ENCODE data around the gene SFTPD. TPM values are rescaled to one million over a fixed set of nuclear protein-coding genes. Genes with fewer than 3 reads are reported as not detected.
"Not testable (repeated sequence)": the region's sequence is repeated elsewhere in the genome, so short reads cannot be mapped to it uniquely, and the experiment has no call there.

SFTPD gene
- total and polyA plus RNA-seq, 9 donors, result 0.91 to 2.7 (median 1.2) TPM

DNA sequence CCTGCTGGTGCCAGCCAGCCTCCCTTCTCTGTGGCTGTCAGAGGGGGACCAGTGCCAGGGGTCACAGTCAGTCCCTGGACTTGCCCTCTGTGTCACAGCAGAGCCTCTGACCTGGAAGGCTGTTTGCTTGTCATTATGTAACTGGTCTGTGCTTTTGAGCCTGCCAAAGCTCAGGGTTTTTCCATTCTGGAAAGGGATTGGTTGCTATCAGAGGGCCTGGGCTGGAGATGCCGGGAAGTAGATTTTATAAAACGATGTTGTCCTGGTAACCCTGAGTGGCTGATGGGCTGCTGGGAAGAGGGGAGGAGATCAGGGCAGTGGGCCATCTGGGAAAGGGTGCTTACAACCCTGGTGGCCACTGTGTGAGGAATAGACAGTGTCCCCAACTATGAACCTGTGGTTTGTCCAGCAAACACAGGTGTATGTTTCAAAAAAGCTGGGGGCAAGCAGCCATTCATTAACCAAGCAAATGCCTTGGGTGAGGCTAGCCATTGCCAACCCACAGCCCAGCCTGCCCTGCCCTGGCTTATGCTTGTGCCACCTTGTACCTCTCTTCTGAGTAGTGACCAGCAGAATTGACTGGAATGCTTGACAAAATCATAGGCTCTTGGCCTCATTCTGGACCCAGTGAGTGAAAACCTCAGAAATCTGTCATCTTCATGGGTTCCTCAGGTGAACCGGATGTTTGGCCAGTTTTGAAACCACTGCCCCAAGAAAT, 21.6 kb downstream of the SFTPD start:
- H3K36me3 ChIP-seq (ENCODE audit: control insufficient read depth, insufficient read depth, low read length), result peaks cover 8% of the 10 kb centered on the region
- peaks cover 7% of the 10 kb centered on the region for H3K27me3 ChIP-seq (ENCODE audit: control insufficient read depth, insufficient read depth, low read length)
- no peak for DNase-seq
- 96% methylated on average over 3 of the region's 3 CpGs for WGBS (ENCODE audit: insufficient coverage)
- peaks cover 3% of the 10 kb centered on the region for H3K4me1 ChIP-seq (ENCODE audit: control insufficient read depth, insufficient read depth, low read length)
- no peaks in the 10 kb centered on the region for H3K9me3 ChIP-seq (replicated peaks; ENCODE audit: control insufficient read depth, low read depth, low read length)
- H3K4me3 ChIP-seq (ENCODE audit: low read length), result no peak overlapping the region
- no peak overlapping the region for H3K27ac ChIP-seq (ENCODE audit: low read length)

DNA sequence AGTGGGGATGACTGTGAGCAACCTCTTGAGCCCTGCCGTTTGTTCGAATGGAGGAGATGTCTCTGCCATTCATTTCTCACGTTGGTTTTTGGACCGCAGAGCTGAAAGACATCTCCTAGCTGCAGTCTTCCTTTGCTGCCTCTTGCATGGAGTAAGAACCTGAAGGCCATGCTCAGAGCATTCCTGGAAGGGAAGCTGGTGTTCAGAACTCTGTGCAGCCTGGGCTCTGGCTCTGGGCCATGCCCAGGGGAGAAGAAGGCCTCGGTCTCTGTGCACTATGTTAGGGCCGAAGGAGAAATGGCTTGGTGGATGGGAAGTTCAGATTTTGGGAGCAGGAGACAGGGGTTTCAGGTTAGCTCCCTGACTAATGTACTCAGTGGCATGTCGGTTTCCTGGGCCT, 22.9 kb downstream of the SFTPD start:
- Histone ChIP-seq H3K4me1 (ENCODE audit: control insufficient read depth, insufficient read depth, low read length) (peaks cover 3% of the 10 kb centered on the region), H3K27me3 (ENCODE audit: control insufficient read depth, insufficient read depth, low read length) (peaks cover 7% of the 10 kb centered on the region), H3K4me3 (ENCODE audit: low read length) (no peak overlapping the region), H3K36me3 (ENCODE audit: control insufficient read depth, insufficient read depth, low read length) (peaks cover 8% of the 10 kb centered on the region), H3K27ac (ENCODE audit: low read length) (no peak overlapping the region), H3K9me3 (replicated peaks; ENCODE audit: control insufficient read depth, low read depth, low read length) (no peaks in the 10 kb centered on the region)
- DNase-seq, result no peak
- 86% methylated on average over 4 of the region's 7 CpGs for WGBS (ENCODE audit: insufficient coverage)

DNA sequence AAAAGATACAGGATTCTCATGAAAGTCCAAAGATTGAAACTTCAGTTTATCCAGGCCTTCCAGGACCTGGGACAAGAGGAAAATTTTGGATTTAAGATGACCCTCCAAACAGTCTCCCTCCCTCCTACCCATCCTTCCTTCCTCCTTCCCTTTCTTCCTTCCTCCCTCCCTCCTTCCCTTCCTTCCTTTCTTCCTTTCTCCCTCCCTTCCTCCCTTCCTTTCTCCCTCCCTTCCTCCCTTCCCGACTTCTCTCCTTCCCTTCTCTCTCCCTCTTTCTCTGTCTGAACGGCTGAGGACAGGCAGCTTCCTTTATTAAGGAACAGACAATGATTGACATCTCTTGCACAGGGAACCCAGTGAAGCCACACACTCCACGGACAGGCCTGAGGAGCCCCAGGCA, 23.3 kb downstream of the SFTPD start:
- DNase-seq, result no peak
- Histone ChIP-seq H3K9me3 (replicated peaks; ENCODE audit: control insufficient read depth, low read depth, low read length) (no peaks in the 10 kb centered on the region), H3K27me3 (ENCODE audit: control insufficient read depth, insufficient read depth, low read length) (peaks cover 7% of the 10 kb centered on the region), H3K27ac (ENCODE audit: low read length) (no peak overlapping the region), H3K4me1 (ENCODE audit: control insufficient read depth, insufficient read depth, low read length) (peaks cover 3% of the 10 kb centered on the region), H3K36me3 (ENCODE audit: control insufficient read depth, insufficient read depth, low read length) (peaks cover 8% of the 10 kb centered on the region), H3K4me3 (ENCODE audit: low read length) (no peak overlapping the region)
- WGBS (ENCODE audit: insufficient coverage), result 56% methylated on average over 2 of the region's 3 CpGs

DNA sequence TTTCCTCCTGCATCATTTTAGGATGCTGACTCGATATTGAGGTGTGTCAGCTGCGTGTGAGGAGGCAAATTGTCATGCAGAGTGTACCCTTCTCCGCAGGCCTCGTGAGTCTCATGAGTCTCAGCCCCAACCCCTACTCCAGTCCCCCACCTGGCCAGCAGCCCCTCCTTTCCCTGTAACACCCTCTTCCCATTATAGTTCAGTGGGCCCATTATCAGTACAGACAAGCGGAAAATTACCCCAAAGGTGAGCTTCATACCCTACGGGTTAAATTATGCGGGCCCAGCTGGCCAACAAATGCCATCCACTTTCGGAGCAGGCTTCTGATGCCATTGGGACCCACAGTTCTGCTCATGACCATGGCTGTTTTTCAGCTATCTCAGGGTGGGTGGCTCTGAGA, 25.2 kb downstream of the SFTPD start:
- 100% methylated on average over 5 of the region's 8 CpGs for WGBS (ENCODE audit: insufficient coverage)
- no peak overlapping the region for H3K27ac ChIP-seq (ENCODE audit: low read length)
- no peaks in the 10 kb centered on the region for H3K27me3 ChIP-seq (ENCODE audit: control insufficient read depth, insufficient read depth, low read length)
- H3K36me3 ChIP-seq (ENCODE audit: control insufficient read depth, insufficient read depth, low read length), result peaks cover 8% of the 10 kb centered on the region
- no peaks in the 10 kb centered on the region for H3K9me3 ChIP-seq (replicated peaks; ENCODE audit: control insufficient read depth, low read depth, low read length)
- no peaks in the 10 kb centered on the region for H3K4me1 ChIP-seq (ENCODE audit: control insufficient read depth, insufficient read depth, low read length)
- DNase-seq, result no peak
- no peak overlapping the region for H3K4me3 ChIP-seq (ENCODE audit: low read length)

DNA sequence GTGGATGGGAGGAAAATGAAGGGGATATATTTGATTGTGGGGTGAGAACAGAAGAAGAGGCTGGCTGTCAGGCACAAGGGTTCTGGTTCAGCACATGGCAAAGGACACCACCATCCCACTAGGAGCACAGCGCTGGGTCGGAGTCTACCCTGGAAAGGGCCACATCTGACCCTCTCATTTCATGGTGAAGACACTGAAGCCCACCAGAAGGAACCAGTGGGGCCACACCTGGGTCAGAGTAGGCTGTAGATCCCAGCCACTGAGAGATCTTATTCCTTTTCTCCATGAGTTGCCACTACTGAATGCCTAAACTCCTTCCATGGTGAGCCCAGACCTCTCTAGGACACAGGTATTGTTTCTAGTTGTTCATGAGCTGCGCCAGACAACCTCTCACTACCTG, 25.8 kb downstream of the SFTPD start:
- 97% methylated on average over 3 of the region's 3 CpGs for WGBS (ENCODE audit: insufficient coverage)
- Histone ChIP-seq H3K4me3 (ENCODE audit: low read length) (no peak overlapping the region), H3K27ac (ENCODE audit: low read length) (no peak overlapping the region), H3K36me3 (ENCODE audit: control insufficient read depth, insufficient read depth, low read length) (peaks cover 8% of the 10 kb centered on the region), H3K9me3 (replicated peaks; ENCODE audit: control insufficient read depth, low read depth, low read length) (no peaks in the 10 kb centered on the region), H3K4me1 (ENCODE audit: control insufficient read depth, insufficient read depth, low read length) (no peaks in the 10 kb centered on the region), H3K27me3 (ENCODE audit: control insufficient read depth, insufficient read depth, low read length) (no peaks in the 10 kb centered on the region)
- no peak for DNase-seq

DNA sequence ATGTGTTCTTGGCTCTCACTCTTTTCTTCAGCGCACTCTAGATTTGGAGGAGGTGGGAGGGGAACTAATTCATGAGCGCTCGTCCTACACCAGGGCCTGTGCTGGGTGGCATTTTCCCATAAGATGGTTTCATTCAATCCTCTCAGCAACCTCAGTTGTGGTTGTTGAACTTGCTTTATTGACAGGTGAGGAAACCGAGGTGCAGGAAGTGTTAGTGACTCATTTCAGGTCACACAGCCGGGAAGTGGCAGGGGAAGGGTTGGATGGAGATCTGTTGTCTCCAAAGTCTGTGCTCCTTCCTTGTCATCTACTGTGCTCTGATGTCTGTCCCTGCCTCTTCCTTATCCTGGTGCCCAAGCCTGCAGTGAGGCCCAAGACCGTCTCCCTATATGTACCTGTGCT, 26.9 kb downstream of the SFTPD start:
- H3K27ac ChIP-seq (ENCODE audit: low read length); H3K4me1 ChIP-seq (ENCODE audit: control insufficient read depth, insufficient read depth, low read length); H3K36me3 ChIP-seq (ENCODE audit: control insufficient read depth, insufficient read depth, low read length); DNase-seq; H3K27me3 ChIP-seq (ENCODE audit: control insufficient read depth, insufficient read depth, low read length); H3K4me3 ChIP-seq (ENCODE audit: low read length); H3K9me3 ChIP-seq (replicated peaks; ENCODE audit: control insufficient read depth, low read depth, low read length): not testable (repeated sequence)
- WGBS (ENCODE audit: insufficient coverage), result no CpG with 5 or more reads among the region's 6 CpGs

DNA sequence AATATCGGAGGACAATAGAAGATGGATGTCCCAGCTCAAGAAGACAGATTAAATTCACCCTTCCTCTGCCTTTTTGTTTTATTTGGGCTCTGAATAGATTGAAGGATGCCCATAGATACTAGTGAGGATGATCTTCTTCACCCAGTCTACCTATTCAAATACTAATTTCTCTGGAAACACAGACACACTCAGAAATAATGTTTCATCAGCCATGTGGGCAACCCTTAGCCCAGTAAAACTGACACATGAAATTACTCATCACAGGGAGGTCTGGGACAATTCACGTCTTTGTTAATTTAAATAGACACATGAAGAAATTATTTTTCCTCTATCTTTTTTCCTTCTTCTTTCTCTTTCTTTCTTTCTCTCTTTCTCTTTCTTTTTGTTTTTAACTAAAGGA, 33.1 kb downstream of the SFTPD start:
- H3K36me3 ChIP-seq (ENCODE audit: control insufficient read depth, insufficient read depth, low read length); H3K9me3 ChIP-seq (replicated peaks; ENCODE audit: control insufficient read depth, low read depth, low read length); DNase-seq; H3K27ac ChIP-seq (ENCODE audit: low read length); H3K27me3 ChIP-seq (ENCODE audit: control insufficient read depth, insufficient read depth, low read length); H3K4me3 ChIP-seq (ENCODE audit: low read length); H3K4me1 ChIP-seq (ENCODE audit: control insufficient read depth, insufficient read depth, low read length): not testable (repeated sequence)
- no CpG with 5 or more reads among the region's 2 CpGs for WGBS (ENCODE audit: insufficient coverage)

DNA sequence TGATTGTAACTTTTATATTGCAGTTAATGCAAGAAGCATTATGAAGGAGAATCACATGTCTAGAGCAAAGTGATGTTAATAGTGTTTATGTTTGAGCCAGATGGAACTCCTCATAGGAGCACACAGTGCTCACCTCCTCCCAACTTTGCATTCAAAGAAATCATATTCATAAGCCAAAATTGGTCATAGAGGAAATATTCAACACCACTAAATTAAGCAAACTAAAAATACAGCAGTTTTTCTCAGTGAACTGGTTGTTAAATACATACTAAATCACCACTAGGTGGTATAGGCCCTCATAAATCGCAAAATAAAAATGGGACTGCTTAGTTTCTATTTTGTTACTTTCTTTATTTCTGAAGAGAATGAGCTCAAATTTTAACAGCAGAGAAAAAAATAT, 34.4 kb downstream of the SFTPD start:
- not testable (repeated sequence) for H3K36me3 ChIP-seq (ENCODE audit: control insufficient read depth, insufficient read depth, low read length); H3K9me3 ChIP-seq (replicated peaks; ENCODE audit: control insufficient read depth, low read depth, low read length); H3K27me3 ChIP-seq (ENCODE audit: control insufficient read depth, insufficient read depth, low read length); H3K27ac ChIP-seq (ENCODE audit: low read length); H3K4me3 ChIP-seq (ENCODE audit: low read length); H3K4me1 ChIP-seq (ENCODE audit: control insufficient read depth, insufficient read depth, low read length)
- peak; percentile 19 for DNase-seq
- no CpG with 5 or more reads among the region's 1 CpG for WGBS (ENCODE audit: insufficient coverage)

DNA sequence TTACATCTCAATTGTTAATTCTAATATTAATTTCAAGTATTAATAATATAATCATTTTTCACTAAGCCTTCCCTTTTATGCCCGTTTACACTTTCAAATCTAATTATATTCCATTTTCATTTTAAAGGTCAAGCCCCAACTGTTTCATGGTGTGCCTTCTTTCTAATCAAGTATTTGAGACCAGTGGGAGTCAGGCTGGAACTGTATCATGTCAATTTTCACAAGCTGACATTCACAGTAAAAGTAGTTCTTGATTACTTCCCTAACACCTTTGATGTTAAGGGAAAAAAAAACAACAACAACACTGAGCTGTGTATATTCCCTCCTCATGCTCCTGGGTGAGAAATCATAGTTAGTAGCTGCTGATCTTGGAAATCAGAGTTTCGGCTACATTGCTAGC, 38.1 kb downstream of the SFTPD start:
- Histone ChIP-seq H3K36me3 (ENCODE audit: control insufficient read depth, insufficient read depth, low read length) (peaks cover 2% of the 10 kb centered on the region), H3K9me3 (replicated peaks; ENCODE audit: control insufficient read depth, low read depth, low read length) (no peaks in the 10 kb centered on the region), H3K27me3 (ENCODE audit: control insufficient read depth, insufficient read depth, low read length) (no peaks in the 10 kb centered on the region), H3K27ac (ENCODE audit: low read length) (no peak overlapping the region), H3K4me3 (ENCODE audit: low read length) (no peak overlapping the region), H3K4me1 (ENCODE audit: control insufficient read depth, insufficient read depth, low read length) (no peaks in the 10 kb centered on the region)
- WGBS (ENCODE audit: insufficient coverage), result no CpG with 5 or more reads among the region's 2 CpGs
- DNase-seq, result no peak

DNA sequence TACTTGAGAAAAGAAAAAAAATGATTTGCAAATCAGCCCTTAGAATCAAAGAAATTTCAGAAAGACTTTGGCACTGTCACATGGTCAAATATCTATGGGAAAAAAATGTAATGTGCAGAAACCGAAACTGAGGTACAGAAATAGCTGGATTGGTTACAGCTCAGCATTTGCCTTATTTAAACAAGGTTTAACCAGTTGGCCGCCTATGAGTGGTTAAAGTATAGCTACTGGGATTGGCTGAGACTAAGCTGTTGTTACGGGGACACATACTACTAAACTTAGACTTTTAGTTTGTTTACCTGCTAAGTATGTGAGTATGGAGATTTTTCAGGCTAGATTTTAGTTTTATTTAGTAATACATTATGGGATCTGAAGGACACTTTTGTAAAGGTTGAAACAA, 38.6 kb downstream of the SFTPD start:
- Histone ChIP-seq H3K4me3 (ENCODE audit: low read length) (no peak overlapping the region), H3K9me3 (replicated peaks; ENCODE audit: control insufficient read depth, low read depth, low read length) (no peaks in the 10 kb centered on the region), H3K4me1 (ENCODE audit: control insufficient read depth, insufficient read depth, low read length) (no peaks in the 10 kb centered on the region), H3K27ac (ENCODE audit: low read length) (no peak overlapping the region), H3K36me3 (ENCODE audit: control insufficient read depth, insufficient read depth, low read length) (peaks cover 2% of the 10 kb centered on the region), H3K27me3 (ENCODE audit: control insufficient read depth, insufficient read depth, low read length) (no peaks in the 10 kb centered on the region)
- WGBS (ENCODE audit: insufficient coverage), result 60% methylated on average over 1 of the region's 3 CpGs
- no peak for DNase-seq
